NCI-H2196 (cell line): ENCODE measurements around the gene TM2D3.

Experiments used
- DNase-seq: peaks from one replicate; lab custom pipeline; 2025; ENCODE audit not compliant: unreplicated experiment; lab: John Stamatoyannopoulos, UW

Gene TM2D3

GRCh38 chr15:101608201-101608600 lies 44.0 kb downstream of the TM2D3 start:
- DNase-seq: no peak

DNA sequence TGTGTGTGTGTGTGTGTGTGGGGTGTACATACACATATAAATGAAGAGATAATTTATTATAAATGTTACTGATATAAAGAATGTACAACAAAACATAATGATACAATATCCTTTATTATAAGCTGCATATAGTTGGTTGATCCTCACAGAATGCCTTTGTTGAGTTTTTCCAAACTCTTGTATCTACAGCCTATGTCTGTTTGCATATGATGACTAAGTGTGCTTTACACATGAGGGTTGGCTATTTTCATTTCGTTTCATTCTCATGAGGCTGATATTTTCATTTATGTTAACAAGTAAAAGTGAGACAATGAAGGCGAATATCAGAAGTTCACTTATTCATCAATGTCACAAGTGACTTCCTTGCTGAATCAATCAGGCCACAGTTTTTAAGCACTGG lies 45.1 kb downstream of the TM2D3 start:
- no peak for DNase-seq

DNA sequence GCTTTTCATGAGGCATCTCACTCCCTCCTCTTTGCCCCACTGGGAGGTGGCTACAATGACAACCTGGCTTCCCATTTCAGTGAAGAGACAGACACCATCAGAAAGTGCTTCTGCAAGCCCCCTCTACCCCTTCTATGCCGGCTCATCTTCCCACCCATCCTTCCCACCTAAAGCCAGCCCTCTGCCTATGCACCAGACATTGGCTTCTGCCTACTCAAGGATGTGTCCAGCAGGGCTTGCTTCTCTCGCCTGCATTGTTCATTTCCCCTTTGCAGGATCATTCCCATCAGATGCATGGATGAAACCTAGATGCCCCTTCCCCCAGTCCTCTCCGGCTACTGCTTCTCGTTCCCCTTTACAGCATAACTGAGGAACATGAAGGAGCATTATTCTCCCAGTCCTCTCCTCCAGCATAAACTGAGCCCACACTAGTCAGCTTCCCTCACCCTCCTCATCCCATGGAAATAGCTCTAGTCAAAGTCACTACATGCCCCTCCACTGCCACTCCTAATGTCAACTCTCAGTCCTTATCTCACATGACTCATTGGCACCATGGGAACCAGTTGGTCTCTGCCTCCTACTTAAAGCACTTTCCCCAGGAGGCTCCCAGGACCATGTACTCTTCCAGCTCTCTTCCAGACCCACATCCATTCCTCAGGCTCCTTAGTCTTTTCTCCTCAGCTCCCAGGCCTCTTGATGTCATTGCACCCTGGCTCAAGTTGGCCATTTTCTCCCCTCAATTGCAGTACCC lies 47.9 kb downstream of the TM2D3 start:
- no peak for DNase-seq

GRCh38 chr15:101602801-101603200 lies 49.4 kb downstream of the TM2D3 start:
- DNase-seq: no peak

DNA sequence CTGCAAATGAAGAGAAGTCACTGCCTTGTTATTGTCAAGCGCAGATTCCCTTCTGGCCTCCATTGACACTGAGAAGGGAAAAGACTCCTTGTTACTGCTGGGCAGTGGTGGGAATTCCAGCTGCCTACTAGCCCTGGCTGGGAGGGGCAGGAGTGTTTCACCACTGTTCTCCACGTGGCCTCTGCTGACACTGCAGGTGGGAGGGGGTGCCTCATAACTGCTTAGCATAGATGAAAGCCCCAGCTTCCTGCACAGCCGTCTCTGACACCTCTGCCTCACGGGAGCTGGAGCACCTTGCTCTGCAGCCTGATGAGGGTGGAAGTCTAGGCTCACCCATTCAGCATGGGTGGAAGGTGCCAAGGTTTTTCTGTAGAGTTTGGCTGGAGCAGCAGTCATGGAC lies 52.1 kb downstream of the TM2D3 start:
- no peak for DNase-seq

- DNase-seq: no peak
These were observed 53.1 kb downstream of the TM2D3 start for GRCh38 chr15:101599091-101599490.

DNA sequence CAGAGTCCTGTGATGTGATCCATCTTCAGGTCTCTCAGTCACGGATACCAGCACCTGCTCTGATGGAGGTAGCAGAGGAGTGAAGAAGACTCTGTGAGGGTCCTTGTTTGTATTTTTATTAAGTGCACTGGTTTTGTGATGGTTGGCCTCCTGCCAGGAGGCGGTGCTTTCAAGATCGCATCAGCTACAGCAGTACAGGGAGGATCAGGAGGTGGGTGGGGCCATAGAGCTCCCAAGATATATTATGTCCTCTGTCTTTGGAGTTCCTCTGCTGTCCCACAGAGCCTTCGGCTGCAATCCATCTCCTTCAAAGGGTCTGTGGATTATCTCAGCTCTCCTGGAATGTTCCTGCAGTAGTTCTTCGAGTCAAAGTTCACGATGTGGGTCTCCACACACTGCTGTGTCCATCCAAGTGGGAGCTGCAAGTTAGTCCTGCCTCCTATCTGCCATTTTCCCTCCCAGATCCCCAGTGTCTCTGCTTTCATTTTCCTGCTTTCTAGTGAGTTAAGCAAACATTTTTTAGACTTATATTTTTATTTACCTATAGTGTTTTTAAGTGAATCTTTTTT lies 54.7 kb downstream of the TM2D3 start:
- no peak for DNase-seq

- DNase-seq: no peak
These were observed 55.5 kb downstream of the TM2D3 start for GRCh38 chr15:101596633-101597032.
